Measurements from ENCODE around the gene INTU.

- TF ChIP-seq YY1 (IDR thresholded peaks at IDR 0.05; ENCODE audit: insufficient read depth, insufficient read length) (no peak), ZNF274 (IDR thresholded peaks at IDR 0.05; ENCODE audit: low read depth, low read length) (no peak)
These were observed 9.6 kb upstream of the INTU start for GRCh38 chr4:127622921-127623796.
